Aorta (tissue), 5 donors: ENCODE results near the gene TSC2. TPM values are rescaled to one million over a fixed set of nuclear protein-coding genes. Genes with fewer than 3 reads are reported as not detected.
A peak's percentile ranks its signal among the peaks of the same experiment; 100 is the strongest.
"Not testable (repeated sequence)": the region's sequence is repeated elsewhere in the genome, so short reads cannot be mapped to it uniquely, and the experiment has no call there.

ENCODE experiments used
- ATAC-seq: fragments of 200-7000 bp; cut with Tn5 transposase; one replicate; pipeline ENCODE4 v1.9.1; 2022; ENCODE audit warnings: moderate library complexity; ENCODE audit not compliant: low FRiP score
- DNase-seq, 2 donors: peaks; one replicate each; pipeline ENCODE4 v3.0.0-alpha.2; 2020
- H3K27ac ChIP-seq, 2 donors: one replicate each; pipeline ENCODE4 v1.5.1; 2013; ENCODE audit warnings: low read length in 2 of 2, mild to moderate bottlenecking in 2 of 2, moderate library complexity in 2 of 2, control low read depth in 1 of 2, inconsistent platforms in 1 of 2, low read depth in 1 of 2
- H3K27me3 ChIP-seq, 2 donors: one replicate each; pipeline ENCODE4 v1.6.1; 2013; ENCODE audit warnings: control low read depth in 1 of 2, low read length in 1 of 2, mild to moderate bottlenecking in 1 of 2, moderate library complexity in 1 of 2; ENCODE audit not compliant: insufficient read depth in 2 of 2, control insufficient read depth in 1 of 2
- H3K36me3 ChIP-seq, 2 donors: one replicate each; pipeline ENCODE4 v1.6.1; 2013; ENCODE audit warnings: control low read depth in 1 of 2, low read length in 1 of 2, mild to moderate bottlenecking in 1 of 2; ENCODE audit not compliant: insufficient read depth in 2 of 2, control insufficient read depth in 1 of 2
- H3K4me1 ChIP-seq, 2 donors: one replicate each; pipeline ENCODE4 v1.6.1; 2013; ENCODE audit warnings: low read length in 2 of 2, control low read depth in 1 of 2, mild to moderate bottlenecking in 1 of 2, moderate library complexity in 1 of 2; ENCODE audit not compliant: insufficient read depth in 2 of 2, control insufficient read depth in 1 of 2
- H3K4me3 ChIP-seq, 2 donors: one replicate each; pipeline ENCODE4 v1.5.1; 2013; ENCODE audit warnings: low read length in 2 of 2, control low read depth in 1 of 2, mild to moderate bottlenecking in 1 of 2
- H3K9me3 ChIP-seq: one replicate; pipeline ENCODE4 v1.6.1; 2013; ENCODE audit warnings: mild to moderate bottlenecking, low read length; ENCODE audit not compliant: control insufficient read depth
- WGBS, 2 donors: extraction: QIAGEN DNeasy Blood & Tissue Kit; methylation state at CpG; one replicate each; pipeline ENCODE4 v1.1.7; 2013; 5-methylcytosine and 5-hydroxymethylcytosine counted together
- intact Hi-C, 2 donors: fragments of 100-400 bp; cut with DNase I; formaldehyde crosslinking; loops; one replicate each; pipeline versions ENCODE4 v1.14.2 to v1.15.0; 2022
- polyA plus RNA-seq, 2 donors: library from polyadenylated mRNA; stranded (reverse); fragments of 200-250 nt; gene quantifications; one replicate each; pipeline ENCODE4 v1.2.3, GENCODE V29; 2013
- total RNA-seq, 2 donors: library from RNA; stranded (reverse); fragmentation: NEBNext Ultra II Directional; extraction: Animal tissue kit (Norgen Biotek cat#: 25700); gene quantifications; one replicate each; pipeline ENCODE4 v1.2.1, GENCODE V29; 2021
- donor health status: healthy with polysubstance abuse.
- donor health status: Bipolar disorder and iron deficiency.
- donor health status: DM: no; HTN: no; CAD: no.
- donor health status: DM: no; HTN: no; CAD: no.
- donor health status: DM: yes; HTN: yes; CAD: no.

The TSC2 gene
- total and polyA plus RNA-seq, 4 donors = 16.2 to 166 (median 119) TPM

DNA sequence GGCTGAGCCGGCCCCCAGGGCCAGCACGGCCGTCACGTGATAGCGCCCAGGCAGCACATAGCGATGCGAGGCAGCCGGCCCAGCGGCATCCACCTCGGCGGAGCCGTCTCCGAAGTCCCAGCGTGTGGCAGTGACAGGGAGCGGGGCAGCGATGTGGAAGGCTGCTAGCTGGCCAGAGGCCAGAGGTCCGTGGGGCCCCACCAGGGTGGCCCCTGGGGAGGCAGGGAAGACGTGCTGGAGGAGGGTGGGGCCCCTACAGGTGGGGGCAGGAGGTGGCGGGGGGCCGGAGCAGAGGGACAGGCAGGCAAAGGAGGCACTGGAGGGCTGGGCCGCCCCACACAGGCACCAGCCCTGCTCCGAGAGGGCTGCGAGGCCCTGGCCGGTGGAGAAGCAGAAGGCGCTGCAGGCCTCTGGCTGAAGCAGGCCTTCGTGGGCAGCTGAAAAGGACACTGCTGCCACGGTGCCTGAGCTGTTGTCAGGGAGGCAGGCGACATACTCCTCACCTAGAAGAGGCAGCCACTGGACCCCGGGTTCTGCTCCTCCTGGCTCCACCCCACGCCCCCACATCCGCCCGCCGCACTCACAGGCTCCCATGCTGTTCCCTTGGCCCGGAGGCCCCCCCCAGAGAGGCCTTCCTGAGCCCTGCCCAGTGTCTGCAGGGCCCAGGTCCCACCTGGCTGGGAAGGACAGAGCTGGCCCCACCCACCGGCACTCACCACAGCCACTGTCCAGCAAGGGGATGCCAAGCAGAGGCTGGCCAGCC is 70.4 kb downstream of the TSC2 start:
- not testable (repeated sequence) for H3K9me3 ChIP-seq, H3K4me1 ChIP-seq, H3K27ac ChIP-seq

DNA sequence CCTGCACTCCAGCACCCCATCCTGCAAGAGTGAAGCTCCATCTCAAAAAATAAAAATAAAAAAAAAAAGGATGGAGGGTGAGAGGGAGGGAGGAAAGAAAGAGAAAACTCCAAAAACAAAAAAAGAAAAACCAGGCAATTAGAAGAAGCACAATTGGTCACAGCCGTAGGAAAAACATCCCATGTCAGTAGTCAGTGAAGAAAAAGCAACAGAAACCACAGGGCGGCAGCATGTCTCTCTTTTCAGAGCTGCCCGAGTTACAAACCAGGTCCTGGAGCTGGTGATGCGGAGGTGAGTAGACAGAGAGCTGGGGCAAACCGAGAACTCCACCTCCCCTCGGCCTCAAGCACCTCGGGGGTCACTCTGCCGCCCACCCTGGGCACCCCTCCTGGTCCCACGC is 73.5 kb downstream of the TSC2 start:
- DNase-seq, H3K27me3 ChIP-seq, ATAC-seq, H3K9me3 ChIP-seq, H3K36me3 ChIP-seq, H3K4me1 ChIP-seq: not testable (repeated sequence)
- peak overlapping the region; percentile 44 to 87 for H3K27ac ChIP-seq
- WGBS, 2 donors = 3% methylated on average over 9 of the region's 9 CpGs
- peak overlapping the region in 1 of 2 donors; percentile 6 for H3K4me3 ChIP-seq
- intact Hi-C loops = loop anchor here in 1 of 2 donors (2.0 kb wide), 1 partner anchor 17 kb away; no protein-coding TSS in a partner anchor

More for the DNA sequence above, 70.4 kb downstream of the TSC2 start:
- DNase-seq, ATAC-seq, H3K36me3 ChIP-seq, intact Hi-C loops, H3K27me3 ChIP-seq, H3K4me3 ChIP-seq: not testable (repeated sequence)
- 53 to 54% methylated on average over 17 to 31 of the region's 35 CpGs for WGBS, 2 donors

DNA sequence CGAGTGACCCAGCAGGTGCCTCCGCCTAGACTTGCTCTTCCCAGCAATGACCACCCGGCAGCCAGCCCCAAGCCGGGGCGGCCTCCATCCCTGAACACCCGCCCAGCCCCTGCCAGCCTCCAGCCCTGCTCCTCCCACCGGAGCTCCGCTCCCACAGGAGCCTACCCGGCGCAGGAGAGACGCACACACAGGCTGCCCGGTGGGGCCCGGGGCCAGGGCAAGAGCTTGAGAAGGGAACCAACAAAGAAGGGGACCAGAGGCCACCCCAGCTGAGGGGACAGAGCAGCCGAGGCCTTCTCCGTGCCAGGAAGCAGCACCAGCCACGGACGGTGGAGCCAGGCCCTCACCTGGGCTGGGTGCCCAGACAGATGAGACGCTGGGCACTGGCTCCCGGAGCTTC is 74.1 kb downstream of the TSC2 start:
- Histone ChIP-seq H3K9me3 (no peaks in the 10 kb centered on the region), H3K27me3 (no peaks in the 10 kb centered on the region), H3K4me1 (no peaks in the 10 kb centered on the region), H3K27ac (peak overlapping the region; percentile 44 to 87), H3K4me3 (peak overlapping the region in 1 of 2 donors; percentile 6), H3K36me3 (no peaks in the 10 kb centered on the region)
- intact Hi-C loops = loop anchor here in 1 of 2 donors (2.0 kb wide), 1 partner anchor 17 kb away; no protein-coding TSS in a partner anchor
- ATAC-seq (no peak), DNase-seq (peak in 1 of 2 donors; percentile 71)
- WGBS, 2 donors = 3 to 7% methylated on average over 19 of the region's 19 CpGs

DNA sequence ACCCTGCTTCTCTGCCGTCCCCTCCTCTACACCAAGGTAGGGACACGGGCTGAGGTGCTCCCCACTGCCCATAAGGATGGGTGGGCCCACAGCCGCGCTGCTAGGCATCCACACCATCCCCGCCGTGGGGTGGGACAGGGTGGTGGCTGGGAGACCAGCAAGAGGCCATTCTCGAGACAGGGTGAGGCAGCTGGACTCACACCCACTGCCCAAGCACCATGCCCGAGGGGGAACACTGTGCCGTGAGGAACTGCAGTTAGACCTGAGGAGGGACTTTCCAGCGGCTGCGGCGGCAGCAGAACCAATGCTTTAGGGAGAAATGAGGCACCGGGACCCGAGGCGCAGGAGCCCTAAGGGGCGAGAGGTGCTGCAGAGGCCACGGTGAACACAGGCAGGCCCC is 74.6 kb downstream of the TSC2 start:
- Histone ChIP-seq H3K27me3 (no peaks in the 10 kb centered on the region), H3K36me3 (no peaks in the 10 kb centered on the region), H3K9me3 (no peaks in the 10 kb centered on the region), H3K27ac (peak overlapping the region in 1 of 2 donors; percentile 73), H3K4me1 (no peaks in the 10 kb centered on the region), H3K4me3 (no peak overlapping the region)
- intact Hi-C loops = no loop called here
- WGBS, 2 donors = 20 to 22% methylated on average over 15 to 17 of the region's 17 CpGs
- DNase-seq (no peak), ATAC-seq (no peak)

DNA sequence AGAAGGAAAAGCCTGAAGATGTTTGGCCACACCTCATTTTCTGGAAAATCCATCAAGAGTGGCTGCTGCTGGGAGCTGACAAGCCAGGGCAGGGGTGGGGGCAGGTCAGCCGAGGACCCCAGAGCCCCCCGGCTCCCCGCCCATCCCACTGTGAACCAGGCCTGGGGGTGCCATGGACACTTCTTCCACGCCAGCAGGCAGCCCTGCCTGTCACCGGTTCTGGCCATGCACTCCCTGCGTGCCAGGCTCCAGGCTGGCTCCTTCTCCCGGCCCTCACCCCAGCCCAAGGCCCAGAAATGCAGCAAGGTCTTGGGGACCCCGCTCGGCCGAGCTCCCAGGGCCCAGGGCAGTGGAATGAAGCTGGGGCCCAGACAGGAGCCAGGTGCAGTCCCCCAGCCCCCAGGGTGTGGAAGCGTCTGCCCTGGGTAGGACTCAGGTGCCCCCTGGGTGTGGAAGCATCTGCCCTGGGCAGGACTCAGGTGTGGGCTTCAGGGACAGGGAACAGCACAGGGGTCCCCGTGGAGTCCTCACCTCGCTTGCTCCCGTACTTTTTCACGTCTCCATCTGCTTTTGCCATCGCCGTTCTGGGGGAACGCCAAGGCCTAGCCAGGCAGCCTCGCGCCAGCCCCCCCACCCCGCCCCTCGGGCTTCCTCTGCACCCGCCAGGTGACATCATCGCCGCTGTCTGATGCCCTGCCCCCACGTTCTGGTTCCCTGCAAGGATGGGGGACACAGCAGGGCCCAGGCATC is 75.3 kb downstream of the TSC2 start:
- H3K27me3 ChIP-seq, H3K9me3 ChIP-seq, H3K4me3 ChIP-seq, H3K4me1 ChIP-seq, DNase-seq, H3K36me3 ChIP-seq, intact Hi-C loops: not testable (repeated sequence)
- peak overlapping the region; percentile 87 to 98 for H3K27ac ChIP-seq
- peak; percentile 36 for ATAC-seq
- WGBS, 2 donors = 4 to 8% methylated on average over 16 to 22 of the region's 26 CpGs

DNA sequence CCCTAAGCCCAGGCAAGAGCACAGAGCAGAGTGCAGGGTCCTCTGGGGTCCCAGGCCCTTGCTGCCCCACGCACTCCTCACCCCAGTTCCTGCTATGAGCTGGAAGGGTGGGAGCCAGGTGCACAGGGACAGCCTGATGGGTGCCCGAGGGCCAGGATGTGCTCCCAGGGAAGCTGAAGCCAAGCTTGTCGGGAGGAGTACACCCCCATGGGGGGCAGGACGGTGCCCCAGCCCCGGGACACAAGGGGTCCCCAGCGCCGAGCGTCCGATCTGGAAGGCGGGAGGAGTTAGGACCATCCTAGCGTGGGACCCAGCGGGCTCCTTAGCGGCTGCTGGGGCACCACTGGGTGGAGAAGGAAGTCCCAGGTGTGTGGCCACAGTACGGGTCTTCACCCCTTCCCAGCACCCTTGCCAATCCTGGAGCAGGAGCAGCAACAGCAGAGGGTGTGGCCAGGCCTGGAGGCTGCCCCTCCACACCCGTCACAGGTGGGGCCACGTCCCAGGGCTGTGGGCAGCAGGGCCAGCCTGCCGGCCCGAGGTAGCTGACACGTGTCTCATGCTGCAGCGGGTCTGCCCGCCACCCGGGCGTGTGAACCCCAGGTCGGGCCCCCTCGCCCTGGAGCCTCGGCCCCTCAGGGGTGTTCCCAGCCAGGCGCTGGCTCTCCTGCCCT is 76.1 kb downstream of the TSC2 start:
- H3K27me3 ChIP-seq, H3K36me3 ChIP-seq, H3K9me3 ChIP-seq, intact Hi-C loops, H3K4me1 ChIP-seq, DNase-seq, H3K4me3 ChIP-seq: not testable (repeated sequence)
- peak; percentile 12 for ATAC-seq
- WGBS, 2 donors = 4 to 6% methylated on average over 17 to 26 of the region's 27 CpGs
- peak overlapping the region; percentile 87 to 98 for H3K27ac ChIP-seq

DNA sequence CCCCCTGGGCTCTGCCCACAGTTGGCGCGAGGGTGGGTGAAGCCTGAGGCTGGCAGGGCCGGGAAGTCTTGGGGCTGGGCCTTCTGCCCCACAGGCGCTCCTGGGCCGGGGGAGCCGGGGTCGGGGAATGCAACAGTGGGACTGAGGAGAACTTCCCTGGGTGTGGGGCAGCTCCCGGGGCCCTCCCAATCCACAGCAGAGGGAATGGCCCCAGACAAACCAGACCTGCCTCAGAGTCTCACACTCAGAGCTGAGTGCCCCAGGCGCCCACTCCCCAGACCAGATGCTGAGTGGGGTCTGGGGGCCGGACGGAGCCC is 76.5 kb downstream of the TSC2 start:
- H3K9me3 ChIP-seq, H3K27me3 ChIP-seq, H3K4me1 ChIP-seq, ATAC-seq, H3K4me3 ChIP-seq, H3K36me3 ChIP-seq, intact Hi-C loops, DNase-seq: not testable (repeated sequence)
- peak overlapping the region; percentile 87 to 91 for H3K27ac ChIP-seq
- 2 to 5% methylated on average over 5 to 11 of the region's 11 CpGs for WGBS, 2 donors

DNA sequence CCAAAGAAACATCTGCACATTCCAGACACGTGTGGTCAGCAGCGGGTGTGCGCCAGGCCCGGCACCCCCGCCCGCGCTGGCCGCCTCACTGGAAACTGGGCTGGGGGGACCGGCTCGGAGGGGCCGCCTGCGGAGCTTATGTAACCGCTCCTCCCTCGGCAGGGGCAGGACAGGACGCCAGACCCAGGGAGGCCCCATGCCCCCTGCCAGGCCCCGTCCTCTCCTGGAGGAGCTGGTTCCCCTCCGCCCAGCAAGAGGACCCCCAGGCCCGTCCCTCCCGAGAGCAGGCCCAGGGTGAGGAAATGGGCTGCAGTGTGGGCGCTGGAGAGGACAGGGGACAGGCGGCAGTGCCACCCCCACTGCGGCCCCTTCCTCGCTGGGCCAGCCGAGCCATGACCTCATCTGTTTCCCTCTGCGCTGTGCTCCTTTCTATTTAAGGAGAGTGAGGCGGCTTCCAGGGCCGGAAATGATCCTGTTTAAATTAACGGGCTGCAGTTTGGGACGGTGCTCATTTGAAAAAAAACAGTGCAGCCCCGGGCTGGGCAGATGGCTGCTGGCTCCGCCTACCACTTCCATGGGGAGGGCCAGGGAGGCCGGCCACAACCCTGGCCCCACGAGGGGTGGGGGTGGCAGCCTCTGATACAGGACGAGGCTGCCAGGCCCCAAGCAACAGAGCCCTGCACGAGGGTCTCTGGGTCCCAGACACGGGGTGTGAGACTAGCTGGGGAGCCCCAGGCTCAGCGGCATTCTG is 77.1 kb downstream of the TSC2 start:
- H3K4me1 ChIP-seq, H3K9me3 ChIP-seq, H3K36me3 ChIP-seq, H3K4me3 ChIP-seq, H3K27me3 ChIP-seq, intact Hi-C loops: not testable (repeated sequence)
- DNase-seq = peak; percentile 91 to 93
- WGBS, 2 donors = 3% methylated on average over 23 to 37 of the region's 37 CpGs
- peak overlapping the region; percentile 87 to 91 for H3K27ac ChIP-seq
- peak; percentile 73 for ATAC-seq
